Measurements from ENCODE around the gene GRAMD1C. TPM values are rescaled to one million over a fixed set of nuclear protein-coding genes. Genes with fewer than 3 reads are reported as not detected.

GRAMD1C gene
- total and polyA plus RNA-seq, 2 donors (not counting 3 experiments of a cell fraction or from before 2014, with no cell fraction given), result 7.0 to 24.0 TPM

DNA sequence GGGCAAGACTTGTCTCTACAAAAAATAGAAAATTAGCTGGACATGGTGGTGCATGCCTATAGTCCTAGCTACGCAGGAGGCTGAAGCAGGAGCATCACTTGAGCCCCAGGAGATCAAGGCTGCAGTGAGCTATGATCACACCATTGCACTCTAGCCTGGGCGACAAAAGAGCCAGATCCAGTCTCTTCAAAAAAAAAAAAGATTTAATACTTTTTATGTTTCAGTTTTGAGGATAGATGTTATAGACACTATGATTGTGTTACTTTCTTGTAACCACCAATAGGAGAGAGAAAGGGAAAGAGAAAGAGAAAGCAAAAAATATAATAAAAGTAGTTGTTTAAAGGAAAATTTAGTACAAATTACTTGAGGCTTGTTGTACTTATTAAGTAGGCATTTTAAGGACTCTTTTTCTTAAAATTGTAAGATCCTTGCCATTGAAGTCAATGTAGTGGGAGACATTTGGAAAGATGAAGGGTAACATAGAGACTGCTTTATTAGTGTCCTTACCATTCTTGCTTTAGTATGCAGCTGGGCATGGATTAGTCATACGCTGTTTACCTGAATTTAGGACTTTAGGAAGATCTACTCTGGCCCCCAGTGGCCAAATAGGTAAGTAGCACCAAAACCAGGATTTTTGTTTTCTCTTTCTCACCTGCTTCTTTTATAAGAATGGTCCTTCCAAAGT, 74.1 kb downstream of the GRAMD1C start:
- no peaks in the 10 kb centered on the region for H3K79me2 ChIP-seq (ENCODE audit: control insufficient read depth, insufficient read depth, low read length)
- DNase-seq (ENCODE audit: low read depth, low spot score) (peak; percentile 66), FAIRE-seq (peak; percentile 82)
- H3K27ac ChIP-seq (ENCODE audit: insufficient read depth, low read depth, low read length), result no peak overlapping the region
- no peaks in the 10 kb centered on the region for H3K27me3 ChIP-seq (ENCODE audit: control insufficient read depth in 2 of 2, insufficient read depth in 2 of 2, low read length in 2 of 2)
- no peaks in the 10 kb centered on the region for H3K9me3 ChIP-seq (replicated peaks; ENCODE audit: control insufficient read depth, insufficient read depth, low read length)
- no peak overlapping the region for H3K4me3 ChIP-seq (replicated peaks in 1 of 3; ENCODE audit: insufficient read depth in 1 of 3, low read depth in 1 of 3, low read length in 3 of 3)
- CTCF ChIA-PET, result interaction anchor here (0.7 to 2.8 kb wide), 7 partner anchors 66 to 445 kb away, joined by 3 to 17 read pairs (median 6); no protein-coding TSS in a partner anchor
- dilution Hi-C loops (cut with MboI; ENCODE audit: extremely low pct_ligation_motif_present, low sequenced_read_pairs) (no loop called here), intact Hi-C loops (cut with micrococcal nuclease) (loop anchor here (1.0 kb wide), 3 partner anchors 68 to 176 kb away; partner anchors contain the start of gene GRAMD1C)
- no TSS peak for BruUV-seq (replicated peaks)
- POLR2A ChIA-PET, result no interaction called here
- TF ChIP-seq, protein P1, sequence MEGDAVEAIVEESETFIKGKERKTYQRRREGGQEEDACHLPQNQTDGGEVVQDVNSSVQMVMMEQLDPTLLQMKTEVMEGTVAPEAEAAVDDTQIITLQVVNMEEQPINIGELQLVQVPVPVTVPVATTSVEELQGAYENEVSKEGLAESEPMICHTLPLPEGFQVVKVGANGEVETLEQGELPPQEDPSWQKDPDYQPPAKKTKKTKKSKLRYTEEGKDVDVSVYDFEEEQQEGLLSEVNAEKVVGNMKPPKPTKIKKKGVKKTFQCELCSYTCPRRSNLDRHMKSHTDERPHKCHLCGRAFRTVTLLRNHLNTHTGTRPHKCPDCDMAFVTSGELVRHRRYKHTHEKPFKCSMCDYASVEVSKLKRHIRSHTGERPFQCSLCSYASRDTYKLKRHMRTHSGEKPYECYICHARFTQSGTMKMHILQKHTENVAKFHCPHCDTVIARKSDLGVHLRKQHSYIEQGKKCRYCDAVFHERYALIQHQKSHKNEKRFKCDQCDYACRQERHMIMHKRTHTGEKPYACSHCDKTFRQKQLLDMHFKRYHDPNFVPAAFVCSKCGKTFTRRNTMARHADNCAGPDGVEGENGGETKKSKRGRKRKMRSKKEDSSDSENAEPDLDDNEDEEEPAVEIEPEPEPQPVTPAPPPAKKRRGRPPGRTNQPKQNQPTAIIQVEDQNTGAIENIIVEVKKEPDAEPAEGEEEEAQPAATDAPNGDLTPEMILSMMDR (IDR thresholded peaks at IDR 0.05; ENCODE audit: extremely low read depth in 1 of 2, insufficient read depth in 1 of 2, low read depth in 1 of 2, low read length in 2 of 2), result peak; percentile 39 to 43
- TF ChIP-seq JUN (IDR thresholded peaks at IDR 0.05; ENCODE audit: borderline replicate concordance, insufficient read depth, insufficient read length, low read depth) (peak; percentile 21), POLR2AphosphoS5 (IDR thresholded peaks at IDR 0.05; ENCODE audit: insufficient read depth, low read depth, low read length) (no peak), FOS (IDR thresholded peaks at IDR 0.05; ENCODE audit: borderline replicate concordance, insufficient read depth, low read length) (peak; percentile 34)
- no peaks in the 10 kb centered on the region for H3K4me1 ChIP-seq (ENCODE audit: control insufficient read depth, extremely low read depth, insufficient read depth, low read length)
- no peaks in the 10 kb centered on the region for H3K9me1 ChIP-seq (replicated peaks; ENCODE audit: control insufficient read depth, extremely low read depth, insufficient read depth, low read length)
- no peak overlapping the region for H2AFZ ChIP-seq (ENCODE audit: low read depth, low read length)
- no peaks in the 10 kb centered on the region for H3K36me3 ChIP-seq (ENCODE audit: control insufficient read depth in 2 of 2, extremely low read depth in 1 of 2, insufficient read depth in 2 of 2, low read length in 2 of 2)
- no peak overlapping the region for H3K9ac ChIP-seq (replicated peaks; ENCODE audit: extremely low read depth, insufficient read depth, low read length)
- H3K4me2 ChIP-seq (ENCODE audit: insufficient read depth, low read length), result no peak overlapping the region
- no peaks in the 10 kb centered on the region for H4K20me1 ChIP-seq (replicated peaks; ENCODE audit: control insufficient read depth, extremely low read depth, insufficient read depth, low read length)

DNA sequence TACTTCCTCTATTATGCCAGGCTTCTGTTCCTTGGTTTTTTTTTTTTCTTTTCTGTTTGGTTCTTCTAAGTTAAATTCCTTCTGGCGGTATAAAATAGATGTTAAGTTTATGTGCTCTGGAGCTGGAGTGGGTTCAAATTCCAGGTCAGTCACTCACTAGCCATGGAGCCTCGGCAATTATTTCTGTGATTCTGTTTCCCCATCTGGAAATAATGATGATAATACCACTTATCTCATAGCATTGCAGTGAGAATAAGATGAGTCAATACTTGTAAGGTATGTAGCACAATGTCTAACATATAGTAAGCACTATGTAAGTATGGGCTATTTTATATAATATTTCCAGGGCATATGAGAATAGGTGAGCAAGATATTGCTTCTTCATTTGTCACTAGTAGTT, 76.1 kb downstream of the GRAMD1C start:
- H3K27ac ChIP-seq (ENCODE audit: insufficient read depth, low read depth, low read length), result no peak overlapping the region
- CTCF ChIA-PET, result interaction anchor here (0.9 to 1.1 kb wide), 2 partner anchors 70 to 178 kb away, joined by 3 to 4 read pairs; no protein-coding TSS in a partner anchor
- no peaks in the 10 kb centered on the region for H4K20me1 ChIP-seq (replicated peaks; ENCODE audit: control insufficient read depth, extremely low read depth, insufficient read depth, low read length)
- H3K9ac ChIP-seq (replicated peaks; ENCODE audit: extremely low read depth, insufficient read depth, low read length), result no peak overlapping the region
- intact Hi-C loops (cut with micrococcal nuclease), result no loop called here
- TF ChIP-seq MYC (IDR thresholded peaks at IDR 0.05; ENCODE audit: low read depth, low read length), result no peak
- H3K4me3 ChIP-seq (replicated peaks in 1 of 3; ENCODE audit: insufficient read depth in 1 of 3, low read depth in 1 of 3, low read length in 3 of 3), result no peak overlapping the region
- no peaks in the 10 kb centered on the region for H3K4me1 ChIP-seq (ENCODE audit: control insufficient read depth, extremely low read depth, insufficient read depth, low read length)
- FAIRE-seq (no peak), DNase-seq (ENCODE audit: low read depth, low spot score) (no peak)
- no peaks in the 10 kb centered on the region for H3K9me3 ChIP-seq (replicated peaks; ENCODE audit: control insufficient read depth, insufficient read depth, low read length)
- no peak overlapping the region for H2AFZ ChIP-seq (ENCODE audit: low read depth, low read length)
- POLR2A ChIA-PET, result no interaction called here
- H3K79me2 ChIP-seq (ENCODE audit: control insufficient read depth, insufficient read depth, low read length), result no peaks in the 10 kb centered on the region
- no peak overlapping the region for H3K4me2 ChIP-seq (ENCODE audit: insufficient read depth, low read length)
- no TSS peak for BruUV-seq (replicated peaks)
- H3K9me1 ChIP-seq (replicated peaks; ENCODE audit: control insufficient read depth, extremely low read depth, insufficient read depth, low read length), result no peaks in the 10 kb centered on the region
- H3K36me3 ChIP-seq (ENCODE audit: control insufficient read depth in 2 of 2, extremely low read depth in 1 of 2, insufficient read depth in 2 of 2, low read length in 2 of 2), result no peaks in the 10 kb centered on the region
- dilution Hi-C loops (cut with MboI; ENCODE audit: extremely low pct_ligation_motif_present, low sequenced_read_pairs), result no loop called here
- no peaks in the 10 kb centered on the region for H3K27me3 ChIP-seq (ENCODE audit: control insufficient read depth in 2 of 2, insufficient read depth in 2 of 2, low read length in 2 of 2)

Measured in endothelial cell of umbilical vein (primary cell).